Measurements from ENCODE around the gene ATP6V0C. TPM values are rescaled to one million over a fixed set of nuclear protein-coding genes. Genes with fewer than 3 reads are reported as not detected.

The ATP6V0C gene
- polyA plus RNA-seq, 3 donors, result 176 to 310 (median 187) TPM

- no peak for TF ChIP-seq CTCF (IDR thresholded peaks at IDR 0.05)
- Histone ChIP-seq H3K4me1 (ENCODE audit: control insufficient read depth in 1 of 2, insufficient read depth in 2 of 2, low read length in 2 of 2) (peaks cover 29 to 32% of the 10 kb centered on the region in 2 donors), H3K4me2 (replicated peaks; ENCODE audit: extremely low read depth, low read length, poor library complexity, severe bottlenecking) (no peak overlapping the region), H3K27ac (ENCODE audit: low read depth in 1 of 2, low read length in 2 of 2) (no peak overlapping the region), H3K4me3 (replicated peaks in 1 of 3; ENCODE audit: low read depth in 2 of 3, low read length in 3 of 3) (no peak overlapping the region), H3K9me3 (replicated peaks in 1 of 2; ENCODE audit: control insufficient read depth in 1 of 2, insufficient read depth in 1 of 2, low read length in 2 of 2) (no peaks in the 10 kb centered on the region), H3K79me2 (ENCODE audit: insufficient read depth, low read length) (peaks cover 10% of the 10 kb centered on the region), H2AFZ (ENCODE audit: insufficient read depth, low read depth, low read length, poor library complexity, severe bottlenecking) (no peak overlapping the region), H3K9ac (ENCODE audit: insufficient read depth, low read length, poor library complexity, severe bottlenecking) (no peak overlapping the region), H4K20me1 (ENCODE audit: insufficient read depth, low read length) (peaks cover 5% of the 10 kb centered on the region), H3K36me3 (replicated peaks in 1 of 2; ENCODE audit: control insufficient read depth in 1 of 2, insufficient read depth in 2 of 2, low read length in 2 of 2) (peaks cover 23 to 34% of the 10 kb centered on the region in 2 donors), H3K27me3 (ENCODE audit: control insufficient read depth in 2 of 2, insufficient read depth in 2 of 2, low read length in 2 of 2) (no peaks in the 10 kb centered on the region)
- H3K27ac Mint-ChIP-seq, result no peak overlapping the region
- intact Hi-C loops (cut with micrococcal nuclease), result no loop called here
- no peaks in the 10 kb centered on the region for H3K27me3 Mint-ChIP-seq (ENCODE audit: low read depth in 3 of 3)
- DNase-seq, result no peak
- H3K9me3 Mint-ChIP-seq, result no peaks in the 10 kb centered on the region
- peaks cover 18% of the 10 kb centered on the region for H3K4me1 Mint-ChIP-seq
- peaks cover 23 to 40% of the 10 kb centered on the region in 2 donors for H3K36me3 Mint-ChIP-seq
- H3K4me3 Mint-ChIP-seq, result no peak overlapping the region
- WGBS (ENCODE audit: insufficient coverage), result no CpG with 5 or more reads among the region's 6 CpGs
Measured at GRCh38 chr16:2499454-2499853, 14.3 kb upstream of the ATP6V0C start.

DNA sequence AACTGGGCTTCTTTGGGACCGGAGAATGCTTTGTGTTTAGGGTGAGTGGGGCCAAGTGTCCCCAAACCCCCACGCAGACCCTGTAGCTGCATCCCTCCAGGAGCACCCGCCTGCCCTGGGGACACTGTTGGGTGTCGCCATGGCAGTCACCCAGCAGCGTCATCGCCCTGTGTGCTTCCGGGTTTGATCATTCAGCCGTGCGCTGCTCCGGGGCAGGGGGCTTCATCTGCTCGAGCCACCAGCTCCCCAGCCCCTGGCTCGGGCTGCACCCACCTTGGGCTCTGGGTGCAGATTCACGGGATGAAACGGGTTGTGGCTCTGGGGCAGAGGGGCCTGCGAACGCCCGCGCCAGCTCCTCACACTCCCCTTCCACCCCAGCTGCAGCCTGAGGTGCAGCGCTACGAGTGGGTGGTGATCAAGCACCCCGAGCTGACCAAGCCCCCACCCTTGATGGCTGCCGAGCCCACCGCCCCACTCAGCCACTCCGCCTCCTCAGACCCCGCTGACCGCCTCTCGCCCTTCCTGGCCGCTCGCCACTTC, 13.8 kb upstream of the ATP6V0C start:
- Mint-ChIP-seq H3K4me3 (no peak overlapping the region), H3K27ac (peak overlapping the region in 1 of 7 donors; percentile 33), H3K9me3 (no peaks in the 10 kb centered on the region), H3K36me3 (peaks cover 23 to 40% of the 10 kb centered on the region in 2 donors), H3K4me1 (peaks cover 17% of the 10 kb centered on the region), H3K27me3 (ENCODE audit: low read depth in 3 of 3) (no peaks in the 10 kb centered on the region)
- no peak for TF ChIP-seq CTCF (IDR thresholded peaks at IDR 0.05)
- peaks cover 7% of the 10 kb centered on the region for H3K79me2 ChIP-seq (ENCODE audit: insufficient read depth, low read length)
- intact Hi-C loops (cut with micrococcal nuclease), result loop anchor here (5.0 to 10.0 kb wide), 6 partner anchors 33 to 345 kb away; partner anchors contain the start of genes ABCA3 (in 1 of the 2), CCNF (in 1 of the 2) and TRAF7 (in 1 of the 2)
- H3K9ac ChIP-seq (ENCODE audit: insufficient read depth, low read length, poor library complexity, severe bottlenecking), result no peak overlapping the region
- H3K27me3 ChIP-seq (ENCODE audit: control insufficient read depth in 2 of 2, insufficient read depth in 2 of 2, low read length in 2 of 2), result no peaks in the 10 kb centered on the region
- peaks cover 5% of the 10 kb centered on the region for H4K20me1 ChIP-seq (ENCODE audit: insufficient read depth, low read length)
- 95% methylated on average over 21 of the region's 29 CpGs for WGBS (ENCODE audit: insufficient coverage)
- H3K4me1 ChIP-seq (ENCODE audit: control insufficient read depth in 1 of 2, insufficient read depth in 2 of 2, low read length in 2 of 2), result peaks cover 27 to 30% of the 10 kb centered on the region in 2 donors
- no peak overlapping the region for H3K27ac ChIP-seq (ENCODE audit: low read depth in 1 of 2, low read length in 2 of 2)
- H3K36me3 ChIP-seq (replicated peaks in 1 of 2; ENCODE audit: control insufficient read depth in 1 of 2, insufficient read depth in 2 of 2, low read length in 2 of 2), result peaks cover 23 to 34% of the 10 kb centered on the region in 2 donors
- DNase-seq, result no peak
- no peak overlapping the region for H3K4me2 ChIP-seq (replicated peaks; ENCODE audit: extremely low read depth, low read length, poor library complexity, severe bottlenecking)
- no peak overlapping the region for H3K4me3 ChIP-seq (replicated peaks in 1 of 3; ENCODE audit: low read depth in 2 of 3, low read length in 3 of 3)
- no peak overlapping the region for H2AFZ ChIP-seq (ENCODE audit: insufficient read depth, low read depth, low read length, poor library complexity, severe bottlenecking)
- no peaks in the 10 kb centered on the region for H3K9me3 ChIP-seq (replicated peaks in 1 of 2; ENCODE audit: control insufficient read depth in 1 of 2, insufficient read depth in 1 of 2, low read length in 2 of 2)

Measured in CD14-positive monocyte (primary cell).